Islet of Langerhans (tissue), 1 donor: ENCODE data around the gene ATP1A1.

Experiments
- FAIRE-seq: peaks from one replicate; lab custom pipeline; 2011; peaks lifted over from hg19 to GRCh38; lab: Jason Lieb, UNC

ATP1A1 gene

GRCh38 chr1:116415200-116415698, 42.2 kb downstream of the ATP1A1 start:
- FAIRE-seq: no peak

GRCh38 chr1:116415699-116416533, 42.9 kb downstream of the ATP1A1 start:
- FAIRE-seq: no peak

- no peak for FAIRE-seq
Observed at GRCh38 chr1:116416854-116417513, 43.9 kb downstream of the ATP1A1 start.

- FAIRE-seq: no peak
Observed at GRCh38 chr1:116417678-116418077, 44.6 kb downstream of the ATP1A1 start.

- FAIRE-seq: no peak
Observed at GRCh38 chr1:116418091-116418830, 45.2 kb downstream of the ATP1A1 start.

- no peak for FAIRE-seq
Observed at GRCh38 chr1:116420417-116421200, 47.6 kb downstream of the ATP1A1 start.

GRCh38 chr1:116424438-116424837, 51.4 kb downstream of the ATP1A1 start:
- no peak for FAIRE-seq

- no peak for FAIRE-seq
Observed at GRCh38 chr1:116424863-116425262, 51.8 kb downstream of the ATP1A1 start.

- no peak for FAIRE-seq
Observed at GRCh38 chr1:116425987-116426386, 52.9 kb downstream of the ATP1A1 start.

GRCh38 chr1:116426401-116426800, 53.4 kb downstream of the ATP1A1 start:
- no peak for FAIRE-seq

GRCh38 chr1:116428576-116428975, 55.5 kb downstream of the ATP1A1 start:
- FAIRE-seq: no peak

- no peak for FAIRE-seq
Observed at GRCh38 chr1:116429821-116430374, 56.9 kb downstream of the ATP1A1 start.

- no peak for FAIRE-seq
Observed at GRCh38 chr1:116431870-116432500, 58.9 kb downstream of the ATP1A1 start.

GRCh38 chr1:116432655-116433265, 59.7 kb downstream of the ATP1A1 start:
- FAIRE-seq: no peak

GRCh38 chr1:116433275-116434257, 60.5 kb downstream of the ATP1A1 start:
- FAIRE-seq: no peak

- FAIRE-seq: no peak
Observed at GRCh38 chr1:116434849-116435248, 61.8 kb downstream of the ATP1A1 start.

- no peak for FAIRE-seq
Observed at GRCh38 chr1:116435806-116436610, 63.0 kb downstream of the ATP1A1 start.

GRCh38 chr1:116436611-116436970, 63.5 kb downstream of the ATP1A1 start:
- no peak for FAIRE-seq

- FAIRE-seq: no peak
Observed at GRCh38 chr1:116439701-116440100, 66.7 kb downstream of the ATP1A1 start.
